ENCODE data around the gene TENM3.

The TENM3 gene

GRCh38 chr4:182643801-182644682 is 400.8 kb downstream of the TENM3 start:
- Histone ChIP-seq H3K9me3 (replicated peaks; ENCODE audit: insufficient read depth, low read length) (no peaks in the 10 kb centered on the region), H3K4me2 (ENCODE audit: low read depth, low read length) (no peak overlapping the region)

GRCh38 chr4:182644683-182645050 is 401.5 kb downstream of the TENM3 start:
- Histone ChIP-seq H3K9ac (ENCODE audit: low read length) (no peak overlapping the region), H3K4me3 (ENCODE audit: low read length) (no peak overlapping the region), H3F3A (ENCODE audit: insufficient read depth, low read length) (no peaks in the 10 kb centered on the region), H3K36me3 (replicated peaks; ENCODE audit: insufficient read depth, low read length) (no peaks in the 10 kb centered on the region), H4K20me1 (ENCODE audit: insufficient read depth, low read length) (no peaks in the 10 kb centered on the region), H3K9me3 (replicated peaks; ENCODE audit: insufficient read depth, low read length) (no peaks in the 10 kb centered on the region), H3K27me3 (replicated peaks; ENCODE audit: insufficient read depth, low read length) (no peaks in the 10 kb centered on the region), H3K4me1 (ENCODE audit: low read length) (no peaks in the 10 kb centered on the region), H3K4me2 (ENCODE audit: low read depth, low read length) (no peak overlapping the region), H3K79me2 (ENCODE audit: low read length) (no peaks in the 10 kb centered on the region), H3K9me2 (replicated peaks; ENCODE audit: insufficient read depth, low read length) (no peaks in the 10 kb centered on the region), H3K27ac (ENCODE audit: low read length) (no peak overlapping the region), H2AFZ (ENCODE audit: low read length) (no peak overlapping the region)
- TF ChIP-seq EZH2 (optimal IDR thresholded peaks at IDR 0.05; ENCODE audit: low read depth, low read length) (no peak), CTCF (IDR thresholded peaks at IDR 0.05; ENCODE audit: low read length) (no peak), EZH2phosphoT487 (IDR thresholded peaks at IDR 0.05; ENCODE audit: low read length) (no peak)
- no peak for DNase-seq

More at GRCh38 chr4:182643801-182644682, 400.8 kb downstream of the TENM3 start:
- TF ChIP-seq CTCF (IDR thresholded peaks at IDR 0.05; ENCODE audit: low read length) (no peak), EZH2phosphoT487 (IDR thresholded peaks at IDR 0.05; ENCODE audit: low read length) (no peak), EZH2 (optimal IDR thresholded peaks at IDR 0.05; ENCODE audit: low read depth, low read length) (no peak)
- no peaks in the 10 kb centered on the region for H3K36me3 ChIP-seq (replicated peaks; ENCODE audit: insufficient read depth, low read length)
- no peaks in the 10 kb centered on the region for H3K4me1 ChIP-seq (ENCODE audit: low read length)
- H3K27me3 ChIP-seq (replicated peaks; ENCODE audit: insufficient read depth, low read length) = no peaks in the 10 kb centered on the region
- no peaks in the 10 kb centered on the region for H4K20me1 ChIP-seq (ENCODE audit: insufficient read depth, low read length)
- no peak overlapping the region for H3K4me3 ChIP-seq (ENCODE audit: low read length)
- H3K27ac ChIP-seq (ENCODE audit: low read length) = no peak overlapping the region
- no peak for DNase-seq
- H3K79me2 ChIP-seq (ENCODE audit: low read length) = no peaks in the 10 kb centered on the region
- no peaks in the 10 kb centered on the region for H3K9me2 ChIP-seq (replicated peaks; ENCODE audit: insufficient read depth, low read length)
- no peak overlapping the region for H3K9ac ChIP-seq (ENCODE audit: low read length)
- H2AFZ ChIP-seq (ENCODE audit: low read length) = no peak overlapping the region
- no peaks in the 10 kb centered on the region for H3F3A ChIP-seq (ENCODE audit: insufficient read depth, low read length)

- H3K9me2 ChIP-seq (replicated peaks; ENCODE audit: insufficient read depth, low read length) = no peaks in the 10 kb centered on the region
- no peak overlapping the region for H3K27ac ChIP-seq (ENCODE audit: low read length)
- no peak overlapping the region for H3K9ac ChIP-seq (ENCODE audit: low read length)
- no peaks in the 10 kb centered on the region for H3K36me3 ChIP-seq (replicated peaks; ENCODE audit: insufficient read depth, low read length)
- H3K79me2 ChIP-seq (ENCODE audit: low read length) = no peaks in the 10 kb centered on the region
- no peaks in the 10 kb centered on the region for H3K9me3 ChIP-seq (replicated peaks; ENCODE audit: insufficient read depth, low read length)
- no peak for TF ChIP-seq EZH2phosphoT487 (IDR thresholded peaks at IDR 0.05; ENCODE audit: low read length)
- no peak for TF ChIP-seq CTCF (IDR thresholded peaks at IDR 0.05; ENCODE audit: low read length)
- DNase-seq = no peak
- H4K20me1 ChIP-seq (ENCODE audit: insufficient read depth, low read length) = no peaks in the 10 kb centered on the region
- H2AFZ ChIP-seq (ENCODE audit: low read length) = no peak overlapping the region
- no peaks in the 10 kb centered on the region for H3K4me1 ChIP-seq (ENCODE audit: low read length)
- no peaks in the 10 kb centered on the region for H3F3A ChIP-seq (ENCODE audit: insufficient read depth, low read length)
- H3K4me3 ChIP-seq (ENCODE audit: low read length) = no peak overlapping the region
- H3K4me2 ChIP-seq (ENCODE audit: low read depth, low read length) = no peak overlapping the region
- H3K27me3 ChIP-seq (replicated peaks; ENCODE audit: insufficient read depth, low read length) = no peaks in the 10 kb centered on the region
Observed at GRCh38 chr4:182645511-182645910, 402.3 kb downstream of the TENM3 start.

Data from MM.1S (cell line).